NCI-H69 (cell line): ENCODE data around the gene PGAP3.

Experiments
- DNase-seq: peaks from one replicate; lab custom pipeline; 2025; lab: John Stamatoyannopoulos, UW

Gene PGAP3

GRCh38 chr17:39659279-39660010 lies 28.4 kb downstream of the PGAP3 start:
- no peak for DNase-seq

GRCh38 chr17:39658760-39659159 lies 29.1 kb downstream of the PGAP3 start:
- DNase-seq: no peak

DNA sequence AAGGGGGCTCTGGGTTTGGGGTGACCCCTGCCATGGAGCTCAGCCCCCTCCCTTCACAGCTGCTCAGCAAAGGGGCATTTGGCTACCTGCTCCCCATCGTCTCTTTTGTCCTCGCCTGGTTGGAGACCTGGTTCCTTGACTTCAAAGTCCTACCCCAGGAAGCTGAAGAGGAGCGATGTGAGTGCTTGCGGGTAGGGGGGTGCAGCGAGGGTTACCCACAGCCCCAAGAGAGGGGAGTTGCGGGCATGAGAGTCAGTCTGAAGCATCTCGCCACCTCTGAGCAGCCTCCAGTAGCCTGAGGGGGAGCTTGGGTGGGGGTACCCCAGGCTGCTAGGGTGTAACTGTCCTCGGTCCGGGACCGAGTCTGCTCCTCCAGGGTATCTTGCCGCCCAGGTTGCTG lies 29.5 kb downstream of the PGAP3 start:
- no peak for DNase-seq

DNA sequence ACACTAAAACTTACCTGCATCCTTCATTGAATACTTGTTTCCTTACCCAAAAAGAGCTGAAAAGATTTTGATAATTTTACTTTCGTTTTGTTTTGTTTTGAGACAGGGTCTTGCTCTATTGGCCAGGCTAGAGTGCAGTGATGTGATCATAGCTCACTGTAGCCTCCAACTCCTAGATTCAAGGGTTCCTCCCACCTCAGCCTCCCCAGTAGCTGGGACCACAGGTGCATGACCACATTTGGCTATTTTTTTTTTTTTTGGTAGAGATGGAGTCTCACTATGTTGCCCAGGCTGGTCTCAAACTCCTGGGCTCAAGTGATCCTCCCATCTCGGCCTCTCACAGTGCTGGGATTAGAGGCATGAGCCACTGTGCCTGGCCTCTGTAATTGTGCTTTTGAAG lies 32.8 kb downstream of the PGAP3 start:
- DNase-seq: no peak

DNA sequence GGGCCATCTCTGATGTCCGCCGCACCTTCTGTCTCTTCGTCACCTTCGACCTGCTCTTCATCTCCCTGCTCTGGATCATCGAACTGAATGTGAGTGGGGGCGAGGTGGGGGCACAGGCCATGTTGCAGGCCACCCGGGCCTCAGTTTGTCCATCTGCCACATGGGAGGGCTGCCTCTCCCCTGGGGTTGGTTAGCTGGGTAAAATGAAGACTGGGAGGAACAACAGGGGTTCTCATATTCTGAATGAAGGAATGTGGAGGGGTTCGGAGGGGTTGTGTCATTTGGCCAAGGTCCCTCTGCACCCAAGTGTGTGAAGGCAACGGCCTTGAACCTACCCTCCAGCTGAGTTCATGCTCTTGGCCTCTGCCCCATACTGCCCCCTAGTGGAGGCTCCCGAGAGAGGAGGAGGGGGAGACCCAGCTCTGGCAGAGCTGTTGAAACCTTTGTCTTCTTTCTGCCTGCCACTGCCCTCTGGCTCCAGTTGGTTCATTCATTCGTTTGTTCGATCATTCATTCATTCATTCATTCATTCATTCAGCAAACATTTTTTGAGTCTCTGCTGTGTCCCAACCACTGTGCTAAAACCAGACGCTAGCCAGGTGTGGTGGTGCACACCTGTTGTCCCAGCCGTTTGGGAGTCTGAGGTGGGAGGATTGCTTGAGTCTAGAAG lies 34.1 kb downstream of the PGAP3 start:
- DNase-seq: peak; percentile 55

DNA sequence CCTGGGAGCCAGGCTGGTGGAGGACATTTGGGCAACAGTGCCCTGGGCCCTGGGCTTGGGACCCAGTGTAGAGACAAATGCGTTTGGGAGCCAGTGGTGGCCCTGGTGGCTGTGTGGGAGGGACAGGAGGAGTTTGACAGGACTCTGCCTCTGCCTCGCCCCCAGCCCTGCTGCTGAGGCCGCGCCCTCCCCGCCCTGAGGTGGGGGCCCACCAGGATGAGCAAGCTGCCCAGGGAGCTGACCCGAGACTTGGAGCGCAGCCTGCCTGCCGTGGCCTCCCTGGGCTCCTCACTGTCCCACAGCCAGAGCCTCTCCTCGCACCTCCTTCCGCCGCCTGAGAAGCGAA lies 34.6 kb downstream of the PGAP3 start:
- DNase-seq: no peak

GRCh38 chr17:39652587-39653315 lies 35.1 kb downstream of the PGAP3 start:
- peak; percentile 25 for DNase-seq

- no peak for DNase-seq
Observed at GRCh38 chr17:39651923-39652586, 35.8 kb downstream of the PGAP3 start.

DNA sequence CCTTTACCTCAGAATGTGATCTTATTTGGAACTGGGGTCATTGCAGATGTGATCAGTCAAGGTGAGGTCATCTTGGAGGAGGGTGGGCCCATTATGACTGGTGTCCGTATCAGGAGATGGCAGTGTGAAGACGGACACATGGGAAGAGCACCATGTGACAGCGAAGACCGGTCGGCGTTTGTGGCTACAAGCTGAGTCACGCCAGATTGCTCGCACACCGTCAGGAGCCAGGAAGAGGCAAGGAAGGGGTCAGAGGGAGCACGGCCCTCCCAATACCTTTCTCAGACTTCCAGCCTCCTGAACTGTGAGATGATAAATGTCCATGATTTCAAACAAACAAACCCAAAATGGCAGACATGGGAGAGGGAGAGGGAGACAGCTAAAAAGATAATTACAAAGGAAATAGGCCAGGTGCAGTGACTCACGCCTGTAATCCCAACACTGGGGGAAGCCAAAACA lies 37.7 kb downstream of the PGAP3 start:
- peak; percentile 39 for DNase-seq

DNA sequence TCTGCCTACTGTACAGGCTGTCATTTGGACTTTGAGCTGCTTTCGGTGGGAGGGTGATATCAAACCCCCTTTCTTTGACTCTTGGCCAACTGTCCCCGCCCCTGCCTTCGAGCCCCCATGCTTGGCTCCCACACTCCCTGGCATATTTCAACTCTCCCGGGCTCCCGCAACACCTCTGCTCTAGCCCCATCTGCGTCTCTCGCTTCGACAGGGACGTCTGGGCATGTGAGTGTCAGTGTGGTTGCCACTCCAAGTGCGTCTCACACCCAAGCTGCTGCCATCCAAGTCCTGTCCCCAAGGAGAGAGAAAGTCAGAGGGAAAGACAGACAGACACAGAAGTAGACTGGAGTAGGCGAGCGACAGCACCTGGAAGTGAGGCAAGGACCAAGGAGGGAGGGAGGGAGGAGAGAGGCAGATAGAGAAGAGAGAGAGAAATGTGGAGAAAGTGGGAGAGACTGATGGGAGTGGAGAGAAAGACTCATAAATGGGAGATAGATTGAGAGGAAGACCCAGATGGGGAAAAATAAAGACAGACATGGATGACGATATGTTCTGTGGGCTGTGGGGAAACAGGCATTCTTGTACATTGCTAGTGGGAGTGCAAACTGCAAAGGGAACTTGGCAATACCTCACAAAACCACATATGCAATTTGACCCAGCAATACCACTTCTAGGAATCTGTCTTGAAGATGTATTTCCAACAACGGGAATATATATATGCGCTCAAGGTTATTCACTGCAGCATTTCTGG lies 39.1 kb downstream of the PGAP3 start:
- no peak for DNase-seq

- no peak for DNase-seq
Observed at GRCh38 chr17:39647256-39647655, 40.6 kb downstream of the PGAP3 start.

DNA sequence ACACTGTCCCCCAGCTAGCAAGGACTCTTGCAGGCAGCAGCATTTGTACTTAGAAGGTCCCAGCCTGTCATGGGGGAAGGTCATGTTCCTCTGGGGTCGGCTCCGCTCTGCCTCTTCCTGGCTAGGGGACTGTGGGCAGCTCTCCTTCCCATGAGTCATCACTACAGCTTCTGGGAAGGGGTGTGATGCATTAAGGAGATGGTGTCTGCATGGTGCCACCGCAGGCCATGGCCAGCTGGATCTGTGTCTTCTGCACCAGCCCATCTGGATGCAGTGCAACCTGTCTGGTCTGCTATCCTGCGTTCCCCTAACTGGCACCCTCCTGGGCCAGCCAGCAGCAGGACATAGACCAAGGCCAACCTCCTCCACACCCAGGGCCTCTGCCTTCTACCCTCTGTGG lies 44.6 kb downstream of the PGAP3 start:
- DNase-seq: no peak

- no peak for DNase-seq
Observed at GRCh38 chr17:39642291-39643074, 45.4 kb downstream of the PGAP3 start.

GRCh38 chr17:39641883-39642282 lies 46.0 kb downstream of the PGAP3 start:
- no peak for DNase-seq

- DNase-seq: no peak
Observed at GRCh38 chr17:39641097-39641496, 46.8 kb downstream of the PGAP3 start.

DNA sequence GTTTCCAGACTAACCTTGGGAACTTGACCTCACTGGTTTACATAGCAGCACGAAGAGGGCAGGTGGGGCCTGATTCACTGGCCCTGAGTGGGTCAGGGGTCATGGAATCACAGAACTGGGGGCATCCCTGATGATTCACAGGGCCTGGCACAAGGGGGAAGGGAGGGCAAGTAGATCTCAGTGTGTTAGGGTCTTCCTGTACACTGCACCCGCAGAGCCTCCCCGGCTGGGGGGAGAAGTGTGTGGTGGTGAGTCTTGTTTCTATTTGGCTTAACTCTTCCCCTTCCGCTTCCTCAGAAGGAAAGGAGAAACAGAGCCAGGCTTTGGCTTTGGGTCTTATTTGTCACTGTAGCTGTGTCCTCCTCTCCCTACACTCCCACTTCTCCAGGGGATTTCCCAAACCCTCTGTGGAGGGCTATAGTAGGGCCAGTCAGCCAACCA lies 47.2 kb downstream of the PGAP3 start:
- no peak for DNase-seq

GRCh38 chr17:39639566-39640458 lies 48.0 kb downstream of the PGAP3 start:
- DNase-seq: no peak

DNA sequence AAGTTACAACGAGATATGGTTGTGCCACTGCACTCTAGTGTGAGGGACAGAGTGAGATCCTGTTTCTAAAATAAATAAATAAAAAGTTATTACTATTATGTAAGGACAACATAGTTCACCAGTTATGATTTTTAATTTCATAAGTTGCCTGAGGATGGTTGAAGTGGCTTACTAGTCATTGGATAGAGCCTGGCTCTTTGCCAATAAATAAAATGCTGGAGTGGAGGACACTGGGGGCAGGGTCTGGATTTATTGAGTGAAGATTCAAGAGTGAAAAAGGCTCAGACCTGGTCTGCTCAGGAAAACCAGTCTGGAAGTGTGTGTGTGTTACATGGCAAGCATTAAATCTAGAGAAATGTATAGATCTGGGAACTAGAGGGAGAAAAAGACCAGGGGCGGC lies 48.8 kb downstream of the PGAP3 start:
- no peak for DNase-seq

- DNase-seq: no peak
Observed at GRCh38 chr17:39638317-39638716, 49.5 kb downstream of the PGAP3 start.
